Lower lobe of right lung (tissue), 2 donors: ENCODE data around the gene KRT4. TPM values are rescaled to one million over a fixed set of nuclear protein-coding genes. Genes with fewer than 3 reads are reported as not detected.

Experiments used
- ATAC-seq, 2 donors: fragments of 200-7000 bp; cut with Tn5 transposase; one replicate each; pipeline ENCODE4 v1.9.1; 2020 to 2022; ENCODE audit warnings: mild to moderate bottlenecking in 2 of 2, moderate library complexity in 2 of 2
- DNase-seq: peaks from one replicate; pipeline ENCODE4 v3.0.0-alpha.2; 2020
- H3K27ac ChIP-seq: fragments of 200-600 bp; one replicate; pipeline ENCODE4 v1.8.0; 2022
- H3K27me3 ChIP-seq: fragments of 200-600 bp; one replicate; pipeline ENCODE4 v1.8.0; 2022; ENCODE audit warnings: low read depth
- H3K36me3 ChIP-seq: fragments of 200-600 bp; one replicate; pipeline ENCODE4 v1.8.0; 2022; ENCODE audit warnings: mild to moderate bottlenecking
- H3K4me1 ChIP-seq: fragments of 200-600 bp; one replicate; pipeline ENCODE4 v1.8.0; 2022
- H3K4me3 ChIP-seq: fragments of 200-600 bp; one replicate; pipeline ENCODE4 v1.8.0; 2022; ENCODE audit warnings: mild to moderate bottlenecking
- H3K9me3 ChIP-seq: fragments of 200-600 bp; one replicate; pipeline ENCODE4 v1.8.0; 2022
- CTCF ChIP-seq: fragments of 200-600 bp; IDR thresholded peaks from one replicate; pipeline ENCODE4 v1.8.0; 2022; ENCODE audit warnings: antibody characterized with exemption, mild to moderate bottlenecking
- intact Hi-C: fragments of 100-400 bp; cut with DNase I; formaldehyde crosslinking; loops from one replicate; pipeline ENCODE4 v1.11.0; 2022
- total RNA-seq: library from RNA; stranded (reverse); fragmentation: NEBNext Ultra II Directional; extraction: Animal tissue kit (Norgen Biotek cat#: 25700); gene quantifications from one replicate; pipeline ENCODE4 v1.2.1, GENCODE V29; 2021
- donor health status: DM: no; HTN: yes; CAD: no; lungs with severe emphysema.

Gene KRT4
- total RNA-seq, 1 donor from 2014 or later: 6.4 TPM

- TF ChIP-seq CTCF: no peak
- H3K4me1 ChIP-seq: no peaks in the 10 kb centered on the region
- no peak for DNase-seq
- no peaks in the 10 kb centered on the region for H3K36me3 ChIP-seq
- peaks cover 9% of the 10 kb centered on the region for H3K9me3 ChIP-seq
- intact Hi-C loops: no loop called here
- H3K27ac ChIP-seq: no peak overlapping the region
- H3K27me3 ChIP-seq: peaks cover 7% of the 10 kb centered on the region
- ATAC-seq: no peak
- H3K4me3 ChIP-seq: no peak overlapping the region
These were observed 54.7 kb downstream of the KRT4 start for GRCh38 chr12:52759218-52759617.

GRCh38 chr12:52757449-52758176 is 56.3 kb downstream of the KRT4 start:
- Histone ChIP-seq H3K4me1 (no peaks in the 10 kb centered on the region), H3K27me3 (peaks cover 11% of the 10 kb centered on the region), H3K27ac (no peak overlapping the region), H3K9me3 (peaks cover 9% of the 10 kb centered on the region), H3K4me3 (no peak overlapping the region), H3K36me3 (no peaks in the 10 kb centered on the region)
- ATAC-seq: no peak
- no peak for TF ChIP-seq CTCF
- intact Hi-C loops: no loop called here
- DNase-seq: no peak

Other genes starting within 250 kb of the KRT4 start
- gene KRT74, start 240.3 kb downstream of the KRT4 start, total RNA-seq: not detected
- gene KRT72, start 212.7 kb downstream of the KRT4 start, total RNA-seq: not detected
- gene KRT73, start 195.6 kb downstream of the KRT4 start, total RNA-seq: not detected
- gene KRT2, start 161.9 kb downstream of the KRT4 start, total RNA-seq: not detected
- gene KRT1, start 133.7 kb downstream of the KRT4 start, total RNA-seq: 1.3 TPM
- not detected for gene KRT77, start 110.6 kb downstream of the KRT4 start, total RNA-seq
- gene KRT76, start 36.8 kb downstream of the KRT4 start, total RNA-seq: not detected
- not detected for gene KRT3, start 18.0 kb downstream of the KRT4 start, total RNA-seq
- gene KRT79, start 20.2 kb upstream of the KRT4 start, total RNA-seq: 3.9 TPM
- not detected for gene KRT78, start 34.9 kb upstream of the KRT4 start, total RNA-seq
- 139 TPM for gene KRT8, start 91.0 kb upstream of the KRT4 start, total RNA-seq
- 140 TPM for gene KRT18, start 135.0 kb upstream of the KRT4 start, total RNA-seq
- 453 TPM for gene EIF4B, start 192.3 kb upstream of the KRT4 start, total RNA-seq
- gene TNS2, start 235.9 kb upstream of the KRT4 start, total RNA-seq: 186 TPM